Spleen (tissue), 11 donors: ENCODE results near the gene WDR6. TPM values are rescaled to one million over a fixed set of nuclear protein-coding genes. Genes with fewer than 3 reads are reported as not detected.

Experiments
- DNase-seq: peaks from one replicate; pipeline ENCODE4 v3.0.0-alpha.2; 2020
- H3K27ac ChIP-seq, 8 donors: fragments of 200-600 bp; sonication (generic) in 7 of 8; 1 replicate in 4 of 8; 2 replicates in 4 of 8; pipeline versions ENCODE4 v1.5.0 to v1.8.0; 2016 to 2021; ENCODE audit warnings: inconsistent platforms in 4 of 8, mild to moderate bottlenecking in 4 of 8, moderate library complexity in 1 of 8
- H3K27me3 ChIP-seq, 7 donors: fragments of 200-600 bp; sonication (generic) in 6 of 7; replicated peaks in 1 of 7; 1 replicate in 4 of 7; 2 replicates in 3 of 7; pipeline versions ENCODE4 v1.5.0 to v1.8.0; 2016 to 2021; ENCODE audit warnings: inconsistent platforms in 3 of 7, mild to moderate bottlenecking in 1 of 7
- H3K36me3 ChIP-seq, 6 donors: fragments of 200-600 bp; sonication (generic) in 5 of 6; 1 replicate in 4 of 6; 2 replicates in 2 of 6; pipeline versions ENCODE4 v1.5.0 to v1.8.0; 2016 to 2021; ENCODE audit warnings: inconsistent platforms in 2 of 6
- H3K4me1 ChIP-seq, 6 donors: fragments of 200-600 bp; sonication (generic) in 5 of 6; 1 replicate in 3 of 6; 2 replicates in 3 of 6; pipeline versions ENCODE4 v1.5.0 to v1.8.0; 2016 to 2021; ENCODE audit warnings: inconsistent platforms in 3 of 6
- H3K4me3 ChIP-seq, 8 donors: fragments of 200-600 bp; sonication (generic) in 7 of 8; 1 replicate in 4 of 8; 2 replicates in 4 of 8; pipeline versions ENCODE4 v1.5.0 to v1.8.0; 2016 to 2021; ENCODE audit warnings: inconsistent platforms in 4 of 8, mild to moderate bottlenecking in 4 of 8, moderate library complexity in 2 of 8
- H3K9me3 ChIP-seq, 8 donors: fragments of 200-600 bp; sonication (generic) in 7 of 8; 1 replicate in 4 of 8; 2 replicates in 4 of 8; pipeline versions ENCODE4 v1.5.0 to v1.8.0; 2016 to 2021; ENCODE audit warnings: inconsistent platforms in 4 of 8
- POLR2A ChIP-seq, 3 donors: fragments of 450-650 bp; IDR thresholded peaks; one replicate each; pipeline ENCODE4 v1.5.1; 2017; ENCODE audit warnings: antibody characterized with exemption in 3 of 3, mild to moderate bottlenecking in 1 of 3
- POLR2AphosphoS5 ChIP-seq, 3 donors: sonication (generic); formaldehyde crosslinking; IDR thresholded peaks; one replicate each; pipeline ENCODE4 v1.5.1; 2017; ENCODE audit warnings: antibody characterized with exemption in 3 of 3
- WGBS, 5 donors: extraction: QIAGEN DNeasy Blood & Tissue Kit in 3 of 5; methylation state at CpG; one replicate each; pipeline versions ENCODE4 v1.1.5 to v1.1.7; 2013 to 2018; 5-methylcytosine and 5-hydroxymethylcytosine counted together
- intact Hi-C: fragments of 100-400 bp; cut with DNase I; formaldehyde crosslinking; loops from one replicate; pipeline ENCODE4 v1.15.0; 2023; ENCODE audit warnings: low total_unique reads
- microRNA-seq, 3 donors: library from miRNA; unstranded; fragments of <30 nt; microRNA quantifications; one replicate each; pipeline versions ENCODE4 to v1.1.0, GENCODE V29; 2019 to 2020
- polyA plus RNA-seq, 3 donors: library from polyadenylated mRNA; stranded (reverse); fragments of 200-250 nt; gene quantifications; one replicate each; pipeline ENCODE4 v1.2.1, GENCODE V29; 2013
- small RNA-seq, 4 donors: library from RNA; depleted of rRNA; stranded (forward); fragments of <200 nt; gene quantifications; one replicate each; pipeline ENCODE3, GENCODE V24; 2016
- total RNA-seq, 7 donors: library from RNA; depleted of rRNA in 3 of 7; stranded (reverse); fragments of >200 nt in 3 of 7; fragmentation: NEBNext Ultra II Directional in 4 of 7; extraction: Animal tissue kit (Norgen Biotek cat#: 25700) in 4 of 7; gene quantifications; one replicate each; pipeline versions ENCODE4 v1.1.0 to v1.2.1, GENCODE V29; 2016 to 2021
- TF ChIP-seq, protein P1 (sequence below), 11 experiments: fragments of 200-600 bp in 7 of 11; fragments of 450-650 bp in 4 of 11; sonication (generic) in 4 of 11; IDR thresholded peaks in 8 of 11; conservative IDR thresholded peaks in 3 of 11; 1 replicate in 7 of 11; 2 replicates in 4 of 11; pipeline versions ENCODE4 v1.4.0 to v1.8.0; 2016 to 2021; ENCODE audit warnings: antibody characterized with exemption in 11 of 11, inconsistent platforms in 4 of 11, mild to moderate bottlenecking in 1 of 11
- donor health status: healthy with polysubstance abuse.
- donor health status: DM: no; HTN: no; CAD: no; lungs with moderate emphysema.
- donor health status: DM: no; HTN: no; CAD: no.
- donor health status: Bipolar disorder and iron deficiency.
- donor health status: healthy.
- donor health status: DM: no; HTN: no; CAD: no.
- donor health status: DM: yes; HTN: yes; CAD: no.

Gene WDR6
- total and polyA plus RNA-seq, 10 donors: 96.9 to 171 (median 142) TPM

DNA sequence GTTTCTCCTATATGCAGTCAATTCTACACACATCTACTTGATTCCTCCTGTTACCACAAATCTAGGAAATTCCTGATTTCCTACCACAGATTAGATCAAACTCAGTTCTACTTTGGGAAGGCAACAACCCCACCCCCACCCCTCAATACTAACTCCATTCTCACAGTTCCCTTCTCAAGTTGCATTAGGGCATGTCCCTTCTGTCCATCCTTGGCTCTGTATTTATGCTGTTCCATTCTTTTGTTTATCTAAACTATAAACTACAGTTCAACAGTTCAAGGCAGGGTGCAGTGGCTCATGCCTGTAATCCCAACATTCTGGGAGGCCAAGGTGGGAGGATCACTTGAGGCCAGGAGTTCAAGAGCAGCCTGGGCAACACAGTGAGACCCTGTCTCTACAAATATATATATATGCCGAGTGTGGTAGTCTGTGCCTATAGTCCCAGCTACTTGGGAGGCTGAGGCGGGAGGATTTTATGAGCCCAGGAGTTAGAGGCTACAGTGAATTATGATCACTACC, 47.2 kb downstream of the WDR6 start:
- DNase-seq: no peak
- Histone ChIP-seq H3K4me3 (no peak overlapping the region), H3K4me1 (peaks cover 0 to 4% (median 0%) of the 10 kb centered on the region in 6 donors), H3K9me3 (no peaks in the 10 kb centered on the region), H3K27ac (no peak overlapping the region), H3K36me3 (peaks cover 0 to 100% (median 74%) of the 10 kb centered on the region in 6 donors), H3K27me3 (no peaks in the 10 kb centered on the region)
- TF ChIP-seq, protein P1, sequence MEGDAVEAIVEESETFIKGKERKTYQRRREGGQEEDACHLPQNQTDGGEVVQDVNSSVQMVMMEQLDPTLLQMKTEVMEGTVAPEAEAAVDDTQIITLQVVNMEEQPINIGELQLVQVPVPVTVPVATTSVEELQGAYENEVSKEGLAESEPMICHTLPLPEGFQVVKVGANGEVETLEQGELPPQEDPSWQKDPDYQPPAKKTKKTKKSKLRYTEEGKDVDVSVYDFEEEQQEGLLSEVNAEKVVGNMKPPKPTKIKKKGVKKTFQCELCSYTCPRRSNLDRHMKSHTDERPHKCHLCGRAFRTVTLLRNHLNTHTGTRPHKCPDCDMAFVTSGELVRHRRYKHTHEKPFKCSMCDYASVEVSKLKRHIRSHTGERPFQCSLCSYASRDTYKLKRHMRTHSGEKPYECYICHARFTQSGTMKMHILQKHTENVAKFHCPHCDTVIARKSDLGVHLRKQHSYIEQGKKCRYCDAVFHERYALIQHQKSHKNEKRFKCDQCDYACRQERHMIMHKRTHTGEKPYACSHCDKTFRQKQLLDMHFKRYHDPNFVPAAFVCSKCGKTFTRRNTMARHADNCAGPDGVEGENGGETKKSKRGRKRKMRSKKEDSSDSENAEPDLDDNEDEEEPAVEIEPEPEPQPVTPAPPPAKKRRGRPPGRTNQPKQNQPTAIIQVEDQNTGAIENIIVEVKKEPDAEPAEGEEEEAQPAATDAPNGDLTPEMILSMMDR (IDR thresholded peaks at IDR 0.05 in 8 of 11, conservative IDR thresholded peaks at IDR 0.05 in 3 of 11): no peak
- TF ChIP-seq POLR2AphosphoS5 (IDR thresholded peaks at IDR 0.05): no peak
- intact Hi-C loops: no loop called here
- 91 to 100% (median 97%) methylated on average over 2 of the region's 2 CpGs for WGBS, 5 donors

DNA sequence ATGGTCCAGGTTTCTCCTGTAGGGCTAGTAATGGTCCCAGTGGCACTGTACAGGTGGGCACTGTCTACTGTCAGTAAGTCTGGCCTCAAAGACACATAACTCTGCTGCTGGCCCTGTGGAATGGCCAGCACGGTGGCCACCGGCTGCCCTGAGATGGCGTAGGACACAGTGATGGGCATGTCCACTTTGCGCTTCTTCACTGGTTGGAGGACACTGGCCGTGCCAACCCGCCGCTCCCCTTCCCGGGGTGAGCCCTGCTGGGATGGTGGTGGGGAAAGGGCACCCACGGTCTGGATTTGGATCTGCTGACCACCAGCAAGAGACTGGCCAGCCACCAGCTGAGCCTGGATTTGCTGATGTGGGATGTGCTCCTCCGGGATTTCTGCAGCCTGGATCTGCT, 50.1 kb downstream of the WDR6 start:
- no peaks in the 10 kb centered on the region for H3K27me3 ChIP-seq
- no peak overlapping the region for H3K27ac ChIP-seq
- DNase-seq: no peak
- 91 to 98% (median 96%) methylated on average over 7 to 10 of the region's 10 CpGs for WGBS, 5 donors
- intact Hi-C loops: no loop called here
- no peak for TF ChIP-seq POLR2A (IDR thresholded peaks at IDR 0.05)
- TF ChIP-seq, protein P1 (IDR thresholded peaks at IDR 0.05 in 8 of 11, conservative IDR thresholded peaks at IDR 0.05 in 3 of 11): no peak
- TF ChIP-seq POLR2AphosphoS5 (IDR thresholded peaks at IDR 0.05): peak in 1 of 3 donors; percentile 61
- no peak overlapping the region for H3K4me3 ChIP-seq
- H3K4me1 ChIP-seq: peaks cover 0 to 4% (median 0%) of the 10 kb centered on the region in 6 donors
- H3K9me3 ChIP-seq: no peaks in the 10 kb centered on the region
- peaks cover 0 to 100% (median 85%) of the 10 kb centered on the region in 6 donors for H3K36me3 ChIP-seq

DNA sequence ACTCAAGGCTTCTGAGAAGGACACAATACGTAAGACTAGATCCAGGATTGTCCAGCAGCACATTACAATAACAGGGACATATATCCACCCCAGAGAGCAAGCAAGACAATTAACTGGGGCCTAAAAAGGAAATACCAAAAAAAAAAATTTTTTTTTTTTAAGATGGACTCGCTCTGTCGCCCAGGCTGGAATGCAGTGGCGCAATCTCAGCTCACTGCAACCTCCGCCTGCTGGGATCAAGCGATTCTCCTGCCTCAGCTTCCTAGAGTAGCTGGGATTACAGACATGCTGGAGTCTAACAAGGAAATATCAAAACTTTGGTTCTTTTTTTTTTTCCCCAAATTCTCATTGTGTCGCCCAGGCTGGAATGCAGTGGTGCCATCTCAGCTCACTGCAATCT, 50.8 kb downstream of the WDR6 start:
- no peak overlapping the region for H3K4me3 ChIP-seq
- no peaks in the 10 kb centered on the region for H3K27me3 ChIP-seq
- TF ChIP-seq, protein P1 (IDR thresholded peaks at IDR 0.05 in 8 of 11, conservative IDR thresholded peaks at IDR 0.05 in 3 of 11): no peak
- no peak for TF ChIP-seq POLR2A (IDR thresholded peaks at IDR 0.05)
- no peak overlapping the region for H3K27ac ChIP-seq
- H3K36me3 ChIP-seq: peaks cover 0 to 100% (median 82%) of the 10 kb centered on the region in 6 donors
- 85 to 96% (median 92%) methylated on average over 7 of the region's 7 CpGs for WGBS, 5 donors
- H3K4me1 ChIP-seq: peaks cover 0 to 4% (median 0%) of the 10 kb centered on the region in 6 donors
- intact Hi-C loops: no loop called here
- H3K9me3 ChIP-seq: no peaks in the 10 kb centered on the region
- no peak for DNase-seq

Small RNAs within 50 kb of the gene (microRNA-seq; reads per million reads assigned to microRNA genes)
- gene MIR191 (11,045 to 16,110 (median 15,301) reads per million in 3 donors), gene MIR425 (1,589 to 2,690 (median 1,916) reads per million in 3 donors)

Small RNAs within 50 kb of the gene (small RNA-seq; reads per million reads assigned to genes)
- gene MIR191: 2,515 to 5,399 (median 4,106) reads per million in 4 donors
- gene MIR425: 14.1 to 26.1 (median 22.4) reads per million in 4 donors

Other genes with a start within 250 kb of the WDR6 start
- 10 to 100 TPM; 15.3 to 38.5 (median 26.3) TPM for gene PRKAR2A, start 159.5 kb upstream of the WDR6 start, total RNA-seq
- 1 to 10 TPM; 4.8 to 8.3 (median 5.0) TPM for gene PRKAR2A, start 159.5 kb upstream of the WDR6 start, polyA plus RNA-seq
- 10 to 100 TPM; 13.0 to 51.2 (median 26.8) TPM for gene SLC25A20, start 108.5 kb upstream of the WDR6 start, total RNA-seq
- 10 to 100 TPM; 16.1 to 31.7 (median 17.0) TPM for gene SLC25A20, start 108.5 kb upstream of the WDR6 start, polyA plus RNA-seq
- 100 to 1,000 TPM in 4 of 7 donors, 10 to 100 TPM in 3; 92.3 to 112 (median 101) TPM for gene ARIH2, start 88.5 kb upstream of the WDR6 start, total RNA-seq
- gene ARIH2, start 88.5 kb upstream of the WDR6 start, polyA plus RNA-seq: 10 to 100 TPM; 25.2 to 53.3 (median 32.3) TPM
- 10 to 100 TPM; 27.3 to 49.3 (median 32.6) TPM for gene P4HTM, start 17.1 kb upstream of the WDR6 start, total RNA-seq
- gene P4HTM, start 17.1 kb upstream of the WDR6 start, polyA plus RNA-seq: 10 to 100 TPM; 20.8 to 37.2 (median 25.7) TPM
- 10 to 100 TPM; 16.4 to 27.5 (median 22.3) TPM for gene DALRD3, start 11.2 kb downstream of the WDR6 start, total RNA-seq
- gene DALRD3, start 11.2 kb downstream of the WDR6 start, polyA plus RNA-seq: 10 to 100 TPM; 28.5 to 32.0 (median 30.1) TPM
- 10 to 100 TPM; 63.8 to 98.5 (median 80.1) TPM for gene NDUFAF3, start 14.7 kb downstream of the WDR6 start, total RNA-seq
- 10 to 100 TPM; 69.1 to 88.4 (median 77.4) TPM for gene NDUFAF3, start 14.7 kb downstream of the WDR6 start, polyA plus RNA-seq
- gene IMPDH2, start 22.0 kb downstream of the WDR6 start, total RNA-seq: 100 to 1,000 TPM in 2 of 7 donors, 10 to 100 TPM in 5; 84.4 to 104 (median 90.8) TPM
- gene IMPDH2, start 22.0 kb downstream of the WDR6 start, polyA plus RNA-seq: 100 to 1,000 TPM in 2 of 3 donors, 10 to 100 TPM in 1; 99.2 to 127 (median 102) TPM
- gene QRICH1, start 86.7 kb downstream of the WDR6 start, total RNA-seq: 100 to 1,000 TPM in 5 of 7 donors, 10 to 100 TPM in 2; 88.2 to 127 (median 105) TPM
- gene QRICH1, start 86.7 kb downstream of the WDR6 start, polyA plus RNA-seq: 10 to 100 TPM; 35.9 to 48.4 (median 47.6) TPM
- 100 to 1,000 TPM; 174 to 238 (median 212) TPM for gene QARS1, start 97.4 kb downstream of the WDR6 start, total RNA-seq
- 100 to 1,000 TPM; 206 to 329 (median 239) TPM for gene QARS1, start 97.4 kb downstream of the WDR6 start, polyA plus RNA-seq
- gene USP19, start 113.4 kb downstream of the WDR6 start, total RNA-seq: 100 to 1,000 TPM in 2 of 7 donors, 10 to 100 TPM in 5; 59.5 to 108 (median 64.8) TPM
- gene USP19, start 113.4 kb downstream of the WDR6 start, polyA plus RNA-seq: 10 to 100 TPM; 14.1 to 26.7 (median 17.2) TPM
- gene LAMB2, start 125.7 kb downstream of the WDR6 start, total RNA-seq: 100 to 1,000 TPM; 168 to 331 (median 284) TPM
- 100 to 1,000 TPM in 2 of 3 donors, 10 to 100 TPM in 1; 97.7 to 376 (median 264) TPM for gene LAMB2, start 125.7 kb downstream of the WDR6 start, polyA plus RNA-seq
- 10 to 100 TPM; 20.5 to 45.4 (median 28.8) TPM for gene CCDC71, start 158.9 kb downstream of the WDR6 start, total RNA-seq
- gene CCDC71, start 158.9 kb downstream of the WDR6 start, polyA plus RNA-seq: 10 to 100 TPM in 2 of 3 donors, 1 to 10 TPM in 1; 9.9 to 19.1 (median 16.3) TPM
- 10 to 100 TPM; 18.6 to 29.2 (median 21.9) TPM for gene KLHDC8B, start 164.2 kb downstream of the WDR6 start, total RNA-seq
- gene KLHDC8B, start 164.2 kb downstream of the WDR6 start, polyA plus RNA-seq: 10 to 100 TPM; 10.5 to 21.3 (median 19.5) TPM